Neuronal stem cell (in vitro differentiated cells): Measurements from ENCODE around the gene FSTL4.

ENCODE experiments used
- DNase-seq: peaks from one replicate; pipeline ENCODE4 v3.0.0-alpha.2; 2013; ENCODE audit warnings: low spot score
- H2AFZ ChIP-seq: one replicate; pipeline ENCODE4 v1.6.1; 2013; ENCODE audit warnings: mild to moderate bottlenecking, low read length, inconsistent platforms
- H2AK5ac ChIP-seq: 2 replicates; pipeline ENCODE4 v1.6.1; 2013; ENCODE audit warnings: low read depth, mild to moderate bottlenecking, inconsistent platforms, low read length, moderate library complexity, mixed read lengths
- H2BK120ac ChIP-seq: 2 replicates; pipeline ENCODE4 v1.6.1; 2013; ENCODE audit warnings: low read depth, mild to moderate bottlenecking, inconsistent platforms, low read length, moderate library complexity, mixed read lengths
- H2BK12ac ChIP-seq: one replicate; pipeline ENCODE4 v1.6.1; 2013; ENCODE audit warnings: low read length, inconsistent platforms
- H2BK15ac ChIP-seq: 2 replicates; pipeline ENCODE4 v1.6.1; 2013; ENCODE audit warnings: mild to moderate bottlenecking, low read length, inconsistent platforms, mixed read lengths
- H2BK5ac ChIP-seq: one replicate; pipeline ENCODE4 v1.6.1; 2013; ENCODE audit warnings: inconsistent platforms, mild to moderate bottlenecking, low read length, moderate library complexity
- H3K14ac ChIP-seq: one replicate; pipeline ENCODE4 v1.6.1; 2013; ENCODE audit warnings: low read length, inconsistent platforms
- H3K18ac ChIP-seq: 2 replicates; pipeline ENCODE4 v1.6.1; 2013; ENCODE audit warnings: low read length, inconsistent platforms
- H3K23ac ChIP-seq: 2 replicates; pipeline ENCODE4 v1.6.1; 2013; ENCODE audit warnings: low read depth, mild to moderate bottlenecking, mixed read lengths, low read length, inconsistent platforms; ENCODE audit not compliant: poor library complexity
- H3K27ac ChIP-seq: replicated peaks from 3 replicates; pipeline ENCODE4 v1.5.1; 2013; ENCODE audit warnings: low read length, inconsistent platforms
- H3K27me3 ChIP-seq, 3 experiments: 2 replicates each; pipeline ENCODE4 v1.6.1; 2013; ENCODE audit warnings: low read length in 3 of 3, mild to moderate bottlenecking in 2 of 3, inconsistent platforms in 1 of 3, low read depth in 1 of 3, mixed read lengths in 1 of 3, moderate library complexity in 1 of 3; ENCODE audit not compliant: control insufficient read depth in 3 of 3, insufficient read depth in 3 of 3
- H3K36me3 ChIP-seq, 2 donors: replicated peaks in 1 of 2; 2 replicates each; pipeline ENCODE4 v1.6.1; 2013; ENCODE audit warnings: low read length in 2 of 2; ENCODE audit not compliant: control insufficient read depth in 2 of 2, insufficient read depth in 2 of 2
- H3K4ac ChIP-seq: 2 replicates; pipeline ENCODE4 v1.6.1; 2013; ENCODE audit warnings: inconsistent platforms, mild to moderate bottlenecking, low read length, moderate library complexity
- H3K4me1 ChIP-seq, 2 donors: 1 replicate in 1 of 2; 2 replicates in 1 of 2; pipeline ENCODE4 v1.6.1; 2013; ENCODE audit warnings: low read length in 2 of 2, low read depth in 1 of 2; ENCODE audit not compliant: control insufficient read depth in 2 of 2, insufficient read depth in 1 of 2
- H3K4me2 ChIP-seq: one replicate; pipeline ENCODE4 v1.6.1; 2013; ENCODE audit warnings: mild to moderate bottlenecking, low read length, inconsistent platforms; ENCODE audit not compliant: insufficient read depth, poor library complexity, severe bottlenecking
- H3K4me3 ChIP-seq, 2 donors: 2 replicates each; pipeline ENCODE4 v1.5.1; 2013; ENCODE audit warnings: low read length in 2 of 2, mild to moderate bottlenecking in 2 of 2, inconsistent platforms in 1 of 2, moderate library complexity in 1 of 2
- H3K79me1 ChIP-seq: one replicate; pipeline ENCODE4 v1.6.1; 2013; ENCODE audit warnings: low read depth, mild to moderate bottlenecking, inconsistent platforms, low read length, moderate library complexity
- H3K9ac ChIP-seq: one replicate; pipeline ENCODE4 v1.6.1; 2013; ENCODE audit warnings: mild to moderate bottlenecking, low read depth, low read length, inconsistent platforms; ENCODE audit not compliant: poor library complexity
- H3K9me3 ChIP-seq, 2 donors: replicated peaks in 1 of 2; 2 replicates each; pipeline versions ENCODE3 to v1.6.1; 2013; ENCODE audit warnings: low read length in 2 of 2, mild to moderate bottlenecking in 2 of 2, inconsistent platforms in 1 of 2, low read depth in 1 of 2, mixed read lengths in 1 of 2, moderate library complexity in 1 of 2; ENCODE audit not compliant: control insufficient read depth in 2 of 2, insufficient read depth in 1 of 2
- H4K8ac ChIP-seq: one replicate; pipeline ENCODE4 v1.6.1; 2013; ENCODE audit warnings: low read depth, mild to moderate bottlenecking, inconsistent platforms, low read length, moderate library complexity
- H4K91ac ChIP-seq: one replicate; pipeline ENCODE4 v1.6.1; 2013; ENCODE audit warnings: low read length, low read depth, mild to moderate bottlenecking, inconsistent platforms; ENCODE audit not compliant: poor library complexity
- WGBS, 2 donors: extraction: QIAGEN DNeasy Blood & Tissue Kit; methylation state at CpG; one replicate each; pipeline ENCODE4 v1.1.7; 2013; ENCODE audit warnings: missing lambda C conversion rate in 2 of 2, mixed read lengths in 1 of 2; ENCODE audit not compliant: insufficient read length in 2 of 2, insufficient replicate concordance in 1 of 2; ENCODE audit errors: extremely low coverage in 2 of 2; 5-methylcytosine and 5-hydroxymethylcytosine counted together

The FSTL4 gene

DNA sequence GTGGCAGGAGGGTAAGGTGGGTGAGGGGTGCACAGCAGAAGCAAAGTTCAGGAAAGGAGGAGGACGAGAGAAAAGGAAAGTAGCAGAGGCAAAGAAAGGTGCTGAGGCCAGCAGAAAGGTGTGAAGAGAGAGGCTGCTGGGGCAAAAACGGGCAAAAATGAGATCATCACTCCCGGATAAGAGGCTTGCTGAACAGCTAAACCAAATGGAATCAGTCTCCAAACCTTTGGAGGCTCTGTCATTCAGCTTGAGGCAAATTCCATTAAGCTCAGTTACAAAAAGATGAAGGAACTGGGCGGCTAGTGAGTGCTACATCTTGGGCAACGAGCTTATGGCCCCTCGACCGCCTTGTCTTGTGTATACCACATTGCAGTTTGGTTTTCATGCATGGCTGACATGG lies 136.4 kb downstream of the FSTL4 start:
- H2BK5ac ChIP-seq, result no peak overlapping the region
- H3K14ac ChIP-seq, result no peak overlapping the region
- no peak overlapping the region for H3K27ac ChIP-seq
- no peak for DNase-seq
- H3K36me3 ChIP-seq, result no peaks in the 10 kb centered on the region
- H3K4me3 ChIP-seq, result no peak overlapping the region
- no peak overlapping the region for H2BK12ac ChIP-seq
- H4K91ac ChIP-seq, result no peak overlapping the region
- no peak overlapping the region for H3K4ac ChIP-seq
- peaks cover 0 to 3% of the 10 kb centered on the region in 2 donors for H3K4me1 ChIP-seq
- H2BK120ac ChIP-seq, result no peak overlapping the region
- no peak overlapping the region for H2BK15ac ChIP-seq
- H3K4me2 ChIP-seq, result no peak overlapping the region
- H3K9me3 ChIP-seq, result no peaks in the 10 kb centered on the region
- H3K9ac ChIP-seq, result no peak overlapping the region
- peaks cover 0 to 3% (median 0%) of the 10 kb centered on the region in 3 experiments for H3K27me3 ChIP-seq
- peaks cover 1% of the 10 kb centered on the region for H3K79me1 ChIP-seq
- no peak overlapping the region for H2AK5ac ChIP-seq
- no CpG with 5 or more reads among the region's 7 CpGs for WGBS, 2 donors
- H3K23ac ChIP-seq, result no peak overlapping the region
- no peak overlapping the region for H4K8ac ChIP-seq
- no peak overlapping the region for H3K18ac ChIP-seq
- no peak overlapping the region for H2AFZ ChIP-seq

DNA sequence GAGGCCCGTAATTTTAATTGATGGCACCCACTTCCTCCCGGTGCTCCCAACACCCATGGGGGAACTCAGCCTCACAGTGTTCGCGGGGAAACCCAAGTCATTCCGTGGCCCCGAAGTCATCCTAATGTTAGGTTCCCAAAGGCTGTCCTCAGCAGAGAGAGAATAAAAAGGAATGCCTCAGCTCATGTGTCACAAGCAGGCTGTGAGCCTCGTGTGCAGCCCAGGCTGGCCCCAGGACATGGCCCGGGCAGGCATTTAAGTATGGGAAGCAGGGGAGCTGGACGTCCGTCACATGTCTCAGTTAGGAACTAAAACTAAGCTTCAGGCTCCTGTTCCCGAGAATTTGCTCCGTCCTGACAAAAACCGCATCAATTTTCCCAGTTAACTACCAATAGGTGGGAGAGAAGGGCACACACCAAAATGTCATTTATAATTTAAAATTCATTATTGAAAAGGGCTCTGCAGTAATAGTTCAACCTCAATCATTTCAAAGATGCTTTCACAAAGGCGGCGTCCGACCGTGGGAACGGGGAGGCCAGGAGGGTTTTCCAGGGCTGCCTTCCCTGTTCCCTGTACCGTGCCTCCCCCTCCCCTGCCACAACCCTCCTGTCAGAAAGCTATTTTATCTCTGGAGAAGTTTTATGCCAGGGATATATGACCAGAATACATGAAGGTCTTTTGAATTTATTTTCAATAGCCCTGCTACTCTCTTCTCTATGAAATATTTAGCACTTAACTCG lies 137.3 kb downstream of the FSTL4 start:
- H3K14ac ChIP-seq, result no peak overlapping the region
- no peaks in the 10 kb centered on the region for H3K36me3 ChIP-seq
- peak overlapping the region; percentile 79 for H3K18ac ChIP-seq
- no peak overlapping the region for H2BK12ac ChIP-seq
- no peak overlapping the region for H2AK5ac ChIP-seq
- no peak overlapping the region for H3K9ac ChIP-seq
- H2AFZ ChIP-seq, result no peak overlapping the region
- no peak overlapping the region for H4K91ac ChIP-seq
- H3K4ac ChIP-seq, result no peak overlapping the region
- H3K79me1 ChIP-seq, result peaks cover 1% of the 10 kb centered on the region
- H2BK120ac ChIP-seq, result no peak overlapping the region
- H2BK15ac ChIP-seq, result no peak overlapping the region
- no peak overlapping the region for H3K23ac ChIP-seq
- no peak overlapping the region for H3K4me3 ChIP-seq
- no peaks in the 10 kb centered on the region for H3K9me3 ChIP-seq
- H3K4me1 ChIP-seq, result peaks cover 0 to 3% of the 10 kb centered on the region in 2 donors
- no peak for DNase-seq
- no peak overlapping the region for H3K4me2 ChIP-seq
- H4K8ac ChIP-seq, result no peak overlapping the region
- H2BK5ac ChIP-seq, result no peak overlapping the region
- peaks cover 0 to 3% (median 0%) of the 10 kb centered on the region in 3 experiments for H3K27me3 ChIP-seq
- H3K27ac ChIP-seq, result no peak overlapping the region
- WGBS, 2 donors, result no CpG with 5 or more reads among the region's 20 CpGs

- Histone ChIP-seq H3K36me3 (no peaks in the 10 kb centered on the region), H2BK12ac (peak overlapping the region; percentile 14), H2BK120ac (no peak overlapping the region), H3K23ac (no peak overlapping the region), H3K4me1 (peaks cover 0 to 3% of the 10 kb centered on the region in 2 donors), H2AK5ac (no peak overlapping the region), H3K27me3 (peaks cover 0 to 3% (median 0%) of the 10 kb centered on the region in 3 experiments), H2BK5ac (no peak overlapping the region), H3K4me2 (no peak overlapping the region), H2AFZ (no peak overlapping the region), H3K14ac (no peak overlapping the region), H4K8ac (no peak overlapping the region), H3K9me3 (no peaks in the 10 kb centered on the region), H3K9ac (no peak overlapping the region), H3K18ac (no peak overlapping the region), H2BK15ac (no peak overlapping the region), H4K91ac (no peak overlapping the region), H3K4ac (no peak overlapping the region), H3K27ac (no peak overlapping the region), H3K79me1 (peaks cover 1% of the 10 kb centered on the region), H3K4me3 (no peak overlapping the region)
- WGBS, 2 donors, result no CpG with 5 or more reads among the region's 8 CpGs
- no peak for DNase-seq
Observed at GRCh38 chr5:133473291-133473690, 139.1 kb downstream of the FSTL4 start.

DNA sequence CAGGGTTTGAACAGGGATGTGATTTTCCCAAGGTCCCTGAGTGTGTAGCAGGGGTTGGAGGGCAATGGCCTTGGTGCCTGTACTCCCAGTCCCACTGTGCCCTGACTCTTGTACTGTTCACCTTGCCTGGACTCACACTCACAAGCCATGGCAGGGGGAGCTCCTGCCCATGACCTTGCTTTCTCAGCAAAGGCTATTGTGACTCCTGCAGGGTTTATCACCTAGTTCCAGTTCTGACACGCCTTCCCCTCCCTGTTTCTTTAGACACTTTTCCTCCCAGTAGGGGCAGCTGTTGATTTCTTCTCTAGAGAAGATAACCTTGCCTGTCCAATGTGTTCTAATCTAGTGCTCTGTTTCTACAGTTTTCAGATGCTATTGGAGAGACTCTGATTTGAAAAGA lies 139.5 kb downstream of the FSTL4 start:
- Histone ChIP-seq H4K91ac (no peak overlapping the region), H3K23ac (no peak overlapping the region), H2BK12ac (no peak overlapping the region), H2BK15ac (no peak overlapping the region), H3K4me1 (peaks cover 0 to 3% of the 10 kb centered on the region in 2 donors), H4K8ac (no peak overlapping the region), H3K9ac (no peak overlapping the region), H3K36me3 (no peaks in the 10 kb centered on the region), H3K14ac (no peak overlapping the region), H3K18ac (no peak overlapping the region), H3K27me3 (peaks cover 0 to 3% (median 0%) of the 10 kb centered on the region in 3 experiments), H3K4me2 (no peak overlapping the region), H3K27ac (no peak overlapping the region), H2BK120ac (no peak overlapping the region), H3K9me3 (no peaks in the 10 kb centered on the region), H2AFZ (no peak overlapping the region), H3K4ac (no peak overlapping the region), H2AK5ac (no peak overlapping the region), H3K4me3 (no peak overlapping the region), H2BK5ac (no peak overlapping the region), H3K79me1 (peaks cover 1% of the 10 kb centered on the region)
- WGBS, 2 donors, result no CpG with 5 or more reads among the region's 1 CpG
- no peak for DNase-seq
